ENCODE measurements around the gene CHST10.

The CHST10 gene

GRCh38 chr2:100423631-100424030 lies 6.2 kb upstream of the CHST10 start (continued):
- TF ChIP-seq, protein P1, sequence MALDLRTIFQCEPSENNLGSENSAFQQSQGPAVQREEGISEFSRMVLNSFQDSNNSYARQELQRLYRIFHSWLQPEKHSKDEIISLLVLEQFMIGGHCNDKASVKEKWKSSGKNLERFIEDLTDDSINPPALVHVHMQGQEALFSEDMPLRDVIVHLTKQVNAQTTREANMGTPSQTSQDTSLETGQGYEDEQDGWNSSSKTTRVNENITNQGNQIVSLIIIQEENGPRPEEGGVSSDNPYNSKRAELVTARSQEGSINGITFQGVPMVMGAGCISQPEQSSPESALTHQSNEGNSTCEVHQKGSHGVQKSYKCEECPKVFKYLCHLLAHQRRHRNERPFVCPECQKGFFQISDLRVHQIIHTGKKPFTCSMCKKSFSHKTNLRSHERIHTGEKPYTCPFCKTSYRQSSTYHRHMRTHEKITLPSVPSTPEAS (tag by site-specific recombination; IDR thresholded peaks at IDR 0.05) = no peak
- TF ChIP-seq MEIS1 (CRISPR knock-in tag; IDR thresholded peaks at IDR 0.05; ENCODE audit: borderline replicate concordance) = no peak
- no peak for TF ChIP-seq GFI1B (tag by site-specific recombination; IDR thresholded peaks at IDR 0.05)
- TF ChIP-seq, protein P2, sequence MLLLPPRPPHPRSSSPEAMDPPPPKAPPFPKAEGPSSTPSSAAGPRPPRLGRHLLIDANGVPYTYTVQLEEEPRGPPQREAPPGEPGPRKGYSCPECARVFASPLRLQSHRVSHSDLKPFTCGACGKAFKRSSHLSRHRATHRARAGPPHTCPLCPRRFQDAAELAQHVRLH (tag by site-specific recombination; IDR thresholded peaks at IDR 0.05) = no peak
- TF ChIP-seq, protein P3, sequence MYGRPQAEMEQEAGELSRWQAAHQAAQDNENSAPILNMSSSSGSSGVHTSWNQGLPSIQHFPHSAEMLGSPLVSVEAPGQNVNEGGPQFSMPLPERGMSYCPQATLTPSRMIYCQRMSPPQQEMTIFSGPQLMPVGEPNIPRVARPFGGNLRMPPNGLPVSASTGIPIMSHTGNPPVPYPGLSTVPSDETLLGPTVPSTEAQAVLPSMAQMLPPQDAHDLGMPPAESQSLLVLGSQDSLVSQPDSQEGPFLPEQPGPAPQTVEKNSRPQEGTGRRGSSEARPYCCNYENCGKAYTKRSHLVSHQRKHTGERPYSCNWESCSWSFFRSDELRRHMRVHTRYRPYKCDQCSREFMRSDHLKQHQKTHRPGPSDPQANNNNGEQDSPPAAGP (tag by site-specific recombination; IDR thresholded peaks at IDR 0.05) = no peak
- no peak for TF ChIP-seq ZNF280D (tag by site-specific recombination; IDR thresholded peaks at IDR 0.05)

DNA sequence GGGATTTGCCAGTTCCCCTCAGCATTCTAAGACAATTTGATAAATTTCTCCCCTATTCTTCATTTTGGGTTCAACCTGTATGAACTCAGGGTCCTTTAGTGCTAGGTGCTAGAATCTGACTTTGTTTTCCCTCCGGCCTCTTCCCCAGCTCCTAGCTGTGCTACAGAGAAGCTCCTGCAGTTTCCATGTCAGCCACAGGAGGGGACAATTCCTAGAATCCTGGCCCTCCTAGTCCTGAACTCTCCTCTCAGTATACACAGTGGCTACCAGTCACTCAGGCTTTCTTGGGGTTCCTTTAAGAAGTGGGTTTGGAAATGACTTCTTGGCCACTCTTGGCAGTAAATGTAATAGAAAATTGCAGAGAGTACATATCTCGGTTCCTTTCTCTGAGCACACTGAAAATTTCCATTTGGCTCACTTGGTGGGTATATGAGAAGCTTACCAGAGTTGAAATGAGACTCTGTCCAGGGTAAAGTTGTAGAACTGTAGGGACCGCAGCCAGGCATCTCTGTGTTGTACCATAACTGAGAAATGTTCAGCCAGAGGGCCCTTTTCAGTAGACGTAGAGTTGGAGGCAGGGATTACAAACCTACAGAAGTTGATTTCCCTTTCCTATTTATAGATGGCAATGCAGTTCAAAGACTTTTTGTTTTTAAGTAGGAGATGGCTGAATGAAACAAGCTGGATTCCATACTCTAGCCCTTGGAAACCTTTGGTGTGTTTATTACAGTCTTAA lies 5.0 kb upstream of the CHST10 start:
- TF ChIP-seq, protein P4, sequence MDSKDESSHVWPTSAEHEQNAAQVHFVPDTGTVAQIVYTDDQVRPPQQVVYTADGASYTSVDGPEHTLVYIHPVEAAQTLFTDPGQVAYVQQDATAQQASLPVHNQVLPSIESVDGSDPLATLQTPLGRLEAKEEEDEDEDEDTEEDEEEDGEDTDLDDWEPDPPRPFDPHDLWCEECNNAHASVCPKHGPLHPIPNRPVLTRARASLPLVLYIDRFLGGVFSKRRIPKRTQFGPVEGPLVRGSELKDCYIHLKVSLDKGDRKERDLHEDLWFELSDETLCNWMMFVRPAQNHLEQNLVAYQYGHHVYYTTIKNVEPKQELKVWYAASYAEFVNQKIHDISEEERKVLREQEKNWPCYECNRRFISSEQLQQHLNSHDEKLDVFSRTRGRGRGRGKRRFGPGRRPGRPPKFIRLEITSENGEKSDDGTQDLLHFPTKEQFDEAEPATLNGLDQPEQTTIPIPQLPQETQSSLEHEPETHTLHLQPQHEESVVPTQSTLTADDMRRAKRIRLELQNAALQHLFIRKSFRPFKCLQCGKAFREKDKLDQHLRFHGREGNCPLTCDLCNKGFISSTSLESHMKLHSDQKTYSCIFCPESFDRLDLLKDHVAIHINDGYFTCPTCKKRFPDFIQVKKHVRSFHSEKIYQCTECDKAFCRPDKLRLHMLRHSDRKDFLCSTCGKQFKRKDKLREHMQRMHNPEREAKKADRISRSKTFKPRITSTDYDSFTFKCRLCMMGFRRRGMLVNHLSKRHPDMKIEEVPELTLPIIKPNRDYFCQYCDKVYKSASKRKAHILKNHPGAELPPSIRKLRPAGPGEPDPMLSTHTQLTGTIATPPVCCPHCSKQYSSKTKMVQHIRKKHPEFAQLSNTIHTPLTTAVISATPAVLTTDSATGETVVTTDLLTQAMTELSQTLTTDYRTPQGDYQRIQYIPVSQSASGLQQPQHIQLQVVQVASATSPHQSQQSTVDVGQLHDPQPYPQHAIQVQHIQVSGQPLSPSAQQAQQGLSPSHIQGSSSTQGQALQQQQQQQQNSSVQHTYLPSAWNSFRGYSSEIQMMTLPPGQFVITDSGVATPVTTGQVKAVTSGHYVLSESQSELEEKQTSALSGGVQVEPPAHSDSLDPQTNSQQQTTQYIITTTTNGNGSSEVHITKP (tag by site-specific recombination; IDR thresholded peaks at IDR 0.05) = no peak
- TF ChIP-seq IKZF3 (tag by site-specific recombination; IDR thresholded peaks at IDR 0.05) = no peak
- no peak for TF ChIP-seq MEIS1 (CRISPR knock-in tag; IDR thresholded peaks at IDR 0.05; ENCODE audit: borderline replicate concordance)
- TF ChIP-seq ZFHX2 (tag by site-specific recombination; conservative IDR thresholded peaks at IDR 0.05) = no peak
- no peaks in the 10 kb centered on the region for H3K36me3 ChIP-seq (ENCODE audit: control insufficient read depth in 2 of 2, insufficient read depth in 1 of 2, low read length in 2 of 2)
- H3K4me1 ChIP-seq (ENCODE audit: control insufficient read depth, insufficient read depth, low read length) = no peaks in the 10 kb centered on the region
- ChIA-PET CTCF (interaction anchor here (0.7 to 2.6 kb wide), 8 partner anchors 14 to 814 kb away, joined by 3 to 12 read pairs (median 4); partner anchors contain the start of gene PDCL3), POLR2A (no interaction called here)
- H3K9me3 ChIP-seq (ENCODE audit: control insufficient read depth, insufficient read depth, low read depth, low read length) = no peaks in the 10 kb centered on the region
- H3K27ac ChIP-seq (ENCODE audit: extremely low read depth, low read depth, low read length) = no peak overlapping the region
- no peak overlapping the region for H3K4me3 ChIP-seq (ENCODE audit: low read depth, low read length)

DNA sequence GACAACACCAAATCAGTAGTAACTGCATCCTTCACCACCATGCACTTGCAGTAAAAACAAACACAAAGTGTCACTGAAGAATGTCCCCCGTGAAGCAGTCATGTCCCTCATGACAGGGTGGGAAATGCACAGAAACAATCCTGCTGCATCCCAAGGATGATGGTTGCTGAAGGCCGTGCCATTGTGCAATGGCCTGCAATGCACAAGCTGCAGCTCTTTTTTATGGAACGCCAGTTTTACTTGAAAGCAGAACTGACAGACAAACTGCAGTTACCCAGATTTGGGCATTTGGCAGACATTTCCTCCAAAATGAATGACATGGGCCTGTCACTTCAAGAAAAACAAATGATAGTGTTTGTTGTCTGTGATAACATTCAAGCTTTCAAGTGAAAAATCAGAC lies 2.4 kb upstream of the CHST10 start:
- Histone ChIP-seq H3K4me3 (ENCODE audit: low read depth, low read length) (no peak overlapping the region), H3K27ac (ENCODE audit: extremely low read depth, low read depth, low read length) (no peak overlapping the region), H3K4me1 (ENCODE audit: control insufficient read depth, insufficient read depth, low read length) (no peaks in the 10 kb centered on the region), H3K36me3 (ENCODE audit: control insufficient read depth in 2 of 2, insufficient read depth in 1 of 2, low read length in 2 of 2) (no peaks in the 10 kb centered on the region), H3K9me3 (ENCODE audit: control insufficient read depth, insufficient read depth, low read depth, low read length) (no peaks in the 10 kb centered on the region)
- ChIA-PET POLR2A (no interaction called here), CTCF (interaction anchor here (1.0 kb wide), 1 partner anchor 158 kb away, joined by 3 read pairs; no protein-coding TSS in a partner anchor)
- TF ChIP-seq ZNF623 (tag by site-specific recombination; IDR thresholded peaks at IDR 0.05) = no peak
- TF ChIP-seq, protein P5, sequence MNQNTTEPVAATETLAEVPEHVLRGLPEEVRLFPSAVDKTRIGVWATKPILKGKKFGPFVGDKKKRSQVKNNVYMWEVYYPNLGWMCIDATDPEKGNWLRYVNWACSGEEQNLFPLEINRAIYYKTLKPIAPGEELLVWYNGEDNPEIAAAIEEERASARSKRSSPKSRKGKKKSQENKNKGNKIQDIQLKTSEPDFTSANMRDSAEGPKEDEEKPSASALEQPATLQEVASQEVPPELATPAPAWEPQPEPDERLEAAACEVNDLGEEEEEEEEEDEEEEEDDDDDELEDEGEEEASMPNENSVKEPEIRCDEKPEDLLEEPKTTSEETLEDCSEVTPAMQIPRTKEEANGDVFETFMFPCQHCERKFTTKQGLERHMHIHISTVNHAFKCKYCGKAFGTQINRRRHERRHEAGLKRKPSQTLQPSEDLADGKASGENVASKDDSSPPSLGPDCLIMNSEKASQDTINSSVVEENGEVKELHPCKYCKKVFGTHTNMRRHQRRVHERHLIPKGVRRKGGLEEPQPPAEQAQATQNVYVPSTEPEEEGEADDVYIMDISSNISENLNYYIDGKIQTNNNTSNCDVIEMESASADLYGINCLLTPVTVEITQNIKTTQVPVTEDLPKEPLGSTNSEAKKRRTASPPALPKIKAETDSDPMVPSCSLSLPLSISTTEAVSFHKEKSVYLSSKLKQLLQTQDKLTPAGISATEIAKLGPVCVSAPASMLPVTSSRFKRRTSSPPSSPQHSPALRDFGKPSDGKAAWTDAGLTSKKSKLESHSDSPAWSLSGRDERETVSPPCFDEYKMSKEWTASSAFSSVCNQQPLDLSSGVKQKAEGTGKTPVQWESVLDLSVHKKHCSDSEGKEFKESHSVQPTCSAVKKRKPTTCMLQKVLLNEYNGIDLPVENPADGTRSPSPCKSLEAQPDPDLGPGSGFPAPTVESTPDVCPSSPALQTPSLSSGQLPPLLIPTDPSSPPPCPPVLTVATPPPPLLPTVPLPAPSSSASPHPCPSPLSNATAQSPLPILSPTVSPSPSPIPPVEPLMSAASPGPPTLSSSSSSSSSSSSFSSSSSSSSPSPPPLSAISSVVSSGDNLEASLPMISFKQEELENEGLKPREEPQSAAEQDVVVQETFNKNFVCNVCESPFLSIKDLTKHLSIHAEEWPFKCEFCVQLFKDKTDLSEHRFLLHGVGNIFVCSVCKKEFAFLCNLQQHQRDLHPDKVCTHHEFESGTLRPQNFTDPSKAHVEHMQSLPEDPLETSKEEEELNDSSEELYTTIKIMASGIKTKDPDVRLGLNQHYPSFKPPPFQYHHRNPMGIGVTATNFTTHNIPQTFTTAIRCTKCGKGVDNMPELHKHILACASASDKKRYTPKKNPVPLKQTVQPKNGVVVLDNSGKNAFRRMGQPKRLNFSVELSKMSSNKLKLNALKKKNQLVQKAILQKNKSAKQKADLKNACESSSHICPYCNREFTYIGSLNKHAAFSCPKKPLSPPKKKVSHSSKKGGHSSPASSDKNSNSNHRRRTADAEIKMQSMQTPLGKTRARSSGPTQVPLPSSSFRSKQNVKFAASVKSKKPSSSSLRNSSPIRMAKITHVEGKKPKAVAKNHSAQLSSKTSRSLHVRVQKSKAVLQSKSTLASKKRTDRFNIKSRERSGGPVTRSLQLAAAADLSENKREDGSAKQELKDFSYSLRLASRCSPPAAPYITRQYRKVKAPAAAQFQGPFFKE (tag by site-specific recombination; IDR thresholded peaks at IDR 0.05; ENCODE audit: borderline replicate concordance) = no peak
- TF ChIP-seq ZBTB7A (tag by site-specific recombination; IDR thresholded peaks at IDR 0.05; ENCODE audit: low read depth) = no peak
- TF ChIP-seq, protein P6, sequence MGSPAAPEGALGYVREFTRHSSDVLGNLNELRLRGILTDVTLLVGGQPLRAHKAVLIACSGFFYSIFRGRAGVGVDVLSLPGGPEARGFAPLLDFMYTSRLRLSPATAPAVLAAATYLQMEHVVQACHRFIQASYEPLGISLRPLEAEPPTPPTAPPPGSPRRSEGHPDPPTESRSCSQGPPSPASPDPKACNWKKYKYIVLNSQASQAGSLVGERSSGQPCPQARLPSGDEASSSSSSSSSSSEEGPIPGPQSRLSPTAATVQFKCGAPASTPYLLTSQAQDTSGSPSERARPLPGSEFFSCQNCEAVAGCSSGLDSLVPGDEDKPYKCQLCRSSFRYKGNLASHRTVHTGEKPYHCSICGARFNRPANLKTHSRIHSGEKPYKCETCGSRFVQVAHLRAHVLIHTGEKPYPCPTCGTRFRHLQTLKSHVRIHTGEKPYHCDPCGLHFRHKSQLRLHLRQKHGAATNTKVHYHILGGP (tag by site-specific recombination; IDR thresholded peaks at IDR 0.05) = no peak
